OCI-LY7 (cell line): ENCODE measurements around the gene IFIT1. TPM values are rescaled to one million over a fixed set of nuclear protein-coding genes. Genes with fewer than 3 reads are reported as not detected.

Source experiments
- BruUV-seq: library from RNA; stranded (reverse); fragments of 400-500 nt; replicated peaks from 2 replicates; lab custom pipeline; 2021; lab: Mats Ljungman, UMichigan
- CTCF ChIA-PET: fragments of 300-600 bp; sonication (Branson Sonifier 250); formaldehyde crosslinking; loops from one replicate; lab custom pipeline; 2022; ENCODE audit warnings: antibody characterized with exemption; ENCODE audit not compliant: unreplicated experiment; lab: Charles Lee
- POLR2A ChIA-PET: fragments of 300-600 bp; sonication (Branson Sonifier 250); formaldehyde crosslinking; loops from one replicate; lab custom pipeline; 2022; ENCODE audit warnings: antibody characterized with exemption; lab: Charles Lee
- DNase-seq: peaks from one replicate; pipeline ENCODE4 v3.0.0-alpha.2; 2015; ENCODE audit warnings: low spot score
- H2AFZ ChIP-seq: fragments of 200-600 bp; sonication (generic), shearing (Covaris generic); 2 replicates; pipeline ENCODE4 v1.6.1; 2014; ENCODE audit warnings: mild to moderate bottlenecking, antibody characterized with exemption, low read length, moderate library complexity
- H3K27ac ChIP-seq: fragments of 200-600 bp; sonication (generic); 2 replicates; pipeline ENCODE4 v1.5.1; 2014; ENCODE audit warnings: mixed run types, low read depth, mild to moderate bottlenecking, moderate library complexity, low read length, inconsistent platforms; ENCODE audit not compliant: poor library complexity, severe bottlenecking
- H3K36me3 ChIP-seq: fragments of 200-600 bp; sonication (generic); 2 replicates; pipeline ENCODE4 v1.6.1; 2014; ENCODE audit warnings: mild to moderate bottlenecking, antibody characterized with exemption, low read length, moderate library complexity, mixed read lengths; ENCODE audit not compliant: insufficient read depth
- H3K4me1 ChIP-seq: fragments of 200-600 bp; sonication (generic); 2 replicates; pipeline ENCODE4 v1.5.1; 2014; ENCODE audit warnings: mild to moderate bottlenecking, low read length; ENCODE audit not compliant: insufficient read depth, poor library complexity, severe bottlenecking
- H3K4me2 ChIP-seq: fragments of 200-600 bp; sonication (generic); 2 replicates; pipeline ENCODE4 v1.6.1; 2014; ENCODE audit warnings: mild to moderate bottlenecking, low read length
- H3K4me3 ChIP-seq: fragments of 200-600 bp; sonication (generic); 2 replicates; pipeline ENCODE4 v1.5.1; 2014; ENCODE audit warnings: mild to moderate bottlenecking, low read depth, low read length; ENCODE audit not compliant: poor library complexity, severe bottlenecking
- H3K79me2 ChIP-seq: fragments of 200-600 bp; sonication (generic); 2 replicates; pipeline ENCODE4 v1.6.1; 2016; ENCODE audit warnings: low read depth, mild to moderate bottlenecking, low read length, moderate library complexity, mixed read lengths; ENCODE audit not compliant: insufficient read depth
- H3K9me2 ChIP-seq: fragments of 200-600 bp; sonication (generic); 2 replicates; pipeline ENCODE4 v1.6.1; 2016; ENCODE audit warnings: mild to moderate bottlenecking, low read length, mixed read lengths; ENCODE audit not compliant: insufficient read depth
- H3K9me3 ChIP-seq: fragments of 200-600 bp; sonication (generic); 2 replicates; pipeline ENCODE4 v1.6.1; 2014; ENCODE audit warnings: mild to moderate bottlenecking, mixed run types, low read length, mixed read lengths
- H4K20me1 ChIP-seq: fragments of 200-600 bp; sonication (generic); 2 replicates; pipeline ENCODE4 v1.6.1; 2014; ENCODE audit warnings: mild to moderate bottlenecking, antibody characterized with exemption, low read length, moderate library complexity, mixed read lengths; ENCODE audit not compliant: insufficient read depth
- EZH2phosphoT487 ChIP-seq: fragments of 200-600 bp; sonication (generic); IDR thresholded peaks from 2 replicates; pipeline ENCODE4 v1.6.1; 2018; ENCODE audit warnings: low read depth, borderline replicate concordance, mild to moderate bottlenecking, mixed run types, antibody characterized with exemption, low read length, moderate library complexity, mixed read lengths
- intact Hi-C: fragments of 100-400 bp; cut with micrococcal nuclease; formaldehyde crosslinking; loops from one replicate; pipeline ENCODE4 v1.10.0; 2022; ENCODE audit not compliant: unreplicated experiment
- total RNA-seq, 2 experiments: library from RNA; depleted of rRNA in 1 of 2; stranded (reverse); fragments of >200 nt in 1 of 2; shearing (Covaris generic) in 1 of 2; gene quantifications; 2 replicates each; pipeline ENCODE4 v1.2.3, GENCODE V29; 2014 to 2022
- TF ChIP-seq, protein P1 (sequence below): fragments of 200-600 bp; sonication (generic); conservative IDR thresholded peaks from 2 replicates; pipeline ENCODE4 v1.5.1; 2014; ENCODE audit warnings: mild to moderate bottlenecking, antibody characterized with exemption, low read length, moderate library complexity, mixed read lengths

The IFIT1 gene
- total RNA-seq, 2 experiments from 2014 or later: not detected

DNA sequence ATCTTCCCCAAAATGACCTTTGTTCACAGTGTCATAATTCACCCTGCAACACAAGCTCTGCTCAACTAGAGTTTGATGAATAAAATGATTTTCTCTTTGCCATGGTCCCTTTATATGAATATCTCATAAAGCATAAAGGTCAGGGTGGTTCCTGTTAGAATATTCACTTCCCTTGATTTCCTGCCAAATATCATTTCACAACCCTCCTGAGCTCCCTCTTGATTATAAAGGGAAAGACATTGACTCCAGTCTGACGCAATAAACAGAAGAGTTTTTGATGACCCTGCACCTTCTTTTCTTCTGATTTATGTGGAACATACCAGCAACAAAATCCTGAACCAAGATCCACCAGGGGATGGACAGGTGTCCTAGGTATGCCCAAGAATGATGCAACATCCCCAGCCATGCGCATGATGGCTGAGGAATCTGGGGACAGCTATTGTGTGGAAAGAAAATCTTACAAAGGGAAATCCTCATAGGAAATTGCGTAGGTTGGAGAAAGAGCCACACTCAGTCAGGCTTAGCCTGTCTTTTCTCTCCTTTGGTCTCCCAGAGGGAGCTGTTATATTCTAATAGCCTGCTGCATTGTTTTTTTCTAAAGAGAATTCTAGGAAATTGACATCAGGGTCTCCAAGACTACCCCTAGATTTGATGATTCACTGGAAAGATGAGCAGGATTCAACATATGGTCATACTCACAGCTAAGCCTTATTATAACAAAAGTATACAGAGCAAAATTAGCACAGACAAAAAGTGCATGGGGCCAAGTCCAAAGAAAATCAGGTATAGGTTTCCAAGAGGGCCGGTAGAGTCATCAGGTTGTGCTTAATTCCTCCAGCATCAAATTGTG is 45.8 kb upstream of the IFIT1 start:
- TF ChIP-seq, protein P1, sequence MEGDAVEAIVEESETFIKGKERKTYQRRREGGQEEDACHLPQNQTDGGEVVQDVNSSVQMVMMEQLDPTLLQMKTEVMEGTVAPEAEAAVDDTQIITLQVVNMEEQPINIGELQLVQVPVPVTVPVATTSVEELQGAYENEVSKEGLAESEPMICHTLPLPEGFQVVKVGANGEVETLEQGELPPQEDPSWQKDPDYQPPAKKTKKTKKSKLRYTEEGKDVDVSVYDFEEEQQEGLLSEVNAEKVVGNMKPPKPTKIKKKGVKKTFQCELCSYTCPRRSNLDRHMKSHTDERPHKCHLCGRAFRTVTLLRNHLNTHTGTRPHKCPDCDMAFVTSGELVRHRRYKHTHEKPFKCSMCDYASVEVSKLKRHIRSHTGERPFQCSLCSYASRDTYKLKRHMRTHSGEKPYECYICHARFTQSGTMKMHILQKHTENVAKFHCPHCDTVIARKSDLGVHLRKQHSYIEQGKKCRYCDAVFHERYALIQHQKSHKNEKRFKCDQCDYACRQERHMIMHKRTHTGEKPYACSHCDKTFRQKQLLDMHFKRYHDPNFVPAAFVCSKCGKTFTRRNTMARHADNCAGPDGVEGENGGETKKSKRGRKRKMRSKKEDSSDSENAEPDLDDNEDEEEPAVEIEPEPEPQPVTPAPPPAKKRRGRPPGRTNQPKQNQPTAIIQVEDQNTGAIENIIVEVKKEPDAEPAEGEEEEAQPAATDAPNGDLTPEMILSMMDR: no peak
- no peak for TF ChIP-seq EZH2phosphoT487
- Histone ChIP-seq H3K79me2 (no peaks in the 10 kb centered on the region), H3K4me2 (no peak overlapping the region), H3K9me2 (no peaks in the 10 kb centered on the region), H3K4me3 (no peak overlapping the region), H4K20me1 (no peaks in the 10 kb centered on the region), H3K27ac (no peak overlapping the region), H3K4me1 (no peaks in the 10 kb centered on the region), H3K36me3 (no peaks in the 10 kb centered on the region), H3K9me3 (no peaks in the 10 kb centered on the region), H2AFZ (no peak overlapping the region)
- DNase-seq: no peak
- intact Hi-C loops: no loop called here
- ChIA-PET CTCF (no interaction called here), POLR2A (interaction anchor here (0.7 kb wide), 1 partner anchor 458 kb away, joined by 3 read pairs; no protein-coding TSS in a partner anchor)
- BruUV-seq: no TSS peak

GRCh38 chr10:89347701-89348457 is 44.5 kb upstream of the IFIT1 start:
- Histone ChIP-seq H3K4me3 (no peak overlapping the region), H3K36me3 (no peaks in the 10 kb centered on the region), H3K79me2 (no peaks in the 10 kb centered on the region), H4K20me1 (no peaks in the 10 kb centered on the region), H3K9me2 (no peaks in the 10 kb centered on the region), H3K27ac (no peak overlapping the region), H2AFZ (no peak overlapping the region), H3K9me3 (no peaks in the 10 kb centered on the region), H3K4me2 (no peak overlapping the region), H3K4me1 (no peaks in the 10 kb centered on the region)
- DNase-seq: no peak
- intact Hi-C loops: no loop called here
- CTCF ChIA-PET: no interaction called here
- BruUV-seq: no TSS peak
- POLR2A ChIA-PET: interaction anchor here (0.6 kb wide), 1 partner anchor 196 kb away, joined by 3 read pairs; no protein-coding TSS in a partner anchor
- TF ChIP-seq, protein P1: no peak
- no peak for TF ChIP-seq EZH2phosphoT487
